ENCODE results near the gene DNM2. TPM values are rescaled to one million over a fixed set of nuclear protein-coding genes. Genes with fewer than 3 reads are reported as not detected.
A peak's percentile ranks its signal among the peaks of the same experiment; 100 is the strongest.

The DNM2 gene
- total and polyA plus RNA-seq, 2 of the 13 experiments (the other 11 are each of a cell fraction or from before 2014, with no cell fraction given), result 41.7 to 59.8 TPM

DNA sequence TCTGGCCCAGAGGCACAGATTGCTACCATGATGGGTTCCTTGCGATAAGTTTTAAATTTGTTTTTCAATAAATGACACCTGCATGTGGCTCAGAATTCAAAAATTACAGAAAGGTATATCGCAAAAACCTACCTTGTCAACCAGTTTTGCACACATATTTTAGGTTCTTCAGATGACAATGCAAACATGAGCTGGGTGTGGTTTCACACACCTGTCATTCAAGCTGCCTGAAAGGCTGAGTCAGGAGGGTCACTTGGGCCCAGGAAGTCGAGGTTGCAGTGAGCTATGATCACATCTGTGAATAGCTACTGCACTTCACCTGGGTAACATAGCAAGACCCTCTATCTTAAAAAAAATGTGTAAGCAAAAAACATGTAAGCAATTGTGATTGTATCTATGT, 56.1 kb downstream of the DNM2 start:
- intact Hi-C loops (cut with micrococcal nuclease; ENCODE audit: unreplicated experiment) (no loop called here), in situ Hi-C loops (cut with HindIII; ENCODE audit: extremely low pct_ligation_motif_present, low pct_unique_long_range_greater_than_20kb) (no loop called here)
- Histone ChIP-seq H2AFZ (ENCODE audit: low read length) (no peak overlapping the region), H3K79me2 (ENCODE audit: insufficient read depth, low read length) (no peaks in the 10 kb centered on the region), H4K20me1 (ENCODE audit: insufficient read depth, low read length) (no peaks in the 10 kb centered on the region; the same call in 1 of the 2 replicates), H3K4me1 (ENCODE audit: insufficient read depth, low read length) (peaks cover 21% of the 10 kb centered on the region), H3K27ac (ENCODE audit: extremely low read length, insufficient read depth, low read length) (no peak overlapping the region), H3K4me3 (replicated peaks in 1 of 3; ENCODE audit: insufficient read depth in 1 of 3, low read depth in 2 of 3, low read length in 3 of 3) (no peak overlapping the region), H3K9ac (ENCODE audit: insufficient read depth, low read depth, low read length) (no peak overlapping the region), H3K4me2 (ENCODE audit: low read depth, low read length) (no peak overlapping the region), H3K9me3 (ENCODE audit: low read length) (no peaks in the 10 kb centered on the region), H3K27me3 (ENCODE audit: control insufficient read depth in 1 of 2, insufficient read depth in 2 of 2, low read length in 2 of 2) (no peaks in the 10 kb centered on the region), H3K36me3 (replicated peaks in 1 of 2; ENCODE audit: control insufficient read depth in 1 of 2, insufficient read depth in 2 of 2, low read length in 2 of 2) (peaks cover 30 to 59% of the 10 kb centered on the region in 2 experiments)
- WGBS (ENCODE audit: low lambda C conversion rate), result 97% methylated on average over 3 of the region's 3 CpGs
- ChIA-PET CTCF (ENCODE audit: low intra/inter-chr PET ratio, low total read pairs) (no interaction called here), POLR2A (no interaction called here)
- no TSS peak for BruUV-seq (replicated peaks)
- FAIRE-seq (peak; percentile 32), DNase-seq (ENCODE audit: low spot score) (no peak), ATAC-seq (no peak)
- TF ChIP-seq SRF (IDR thresholded peaks at IDR 0.05; ENCODE audit: low read depth, low read length) (no peak), ZNF607 (CRISPR knock-in tag; IDR thresholded peaks at IDR 0.05; ENCODE audit: borderline replicate concordance) (no peak), SIN3A (IDR thresholded peaks at IDR 0.05; ENCODE audit: borderline replicate concordance, low read depth, low read length) (no peak), MXD4 (CRISPR knock-in tag; IDR thresholded peaks at IDR 0.05) (no peak), ZNF749 (CRISPR knock-in tag; IDR thresholded peaks at IDR 0.05; ENCODE audit: borderline replicate concordance) (no peak), ZNF282 (IDR thresholded peaks at IDR 0.05; ENCODE audit: partially characterized antibody) (no peak), ZNF17 (CRISPR knock-in tag; IDR thresholded peaks at IDR 0.05) (no peak), PPARG (CRISPR knock-in tag; conservative IDR thresholded peaks at IDR 0.05) (no peak), ZNF432 (CRISPR knock-in tag; IDR thresholded peaks at IDR 0.05; ENCODE audit: borderline replicate concordance) (no peak), ZEB1 (IDR thresholded peaks at IDR 0.05; ENCODE audit: insufficient replicate concordance, low read depth) (no peak), ZNF180 (CRISPR knock-in tag; IDR thresholded peaks at IDR 0.05; ENCODE audit: borderline replicate concordance, low read depth) (no peak), HOXA7 (CRISPR knock-in tag; IDR thresholded peaks at IDR 0.05) (no peak), HHEX (CRISPR knock-in tag; IDR thresholded peaks at IDR 0.05) (no peak), ZSCAN25 (CRISPR knock-in tag; IDR thresholded peaks at IDR 0.05) (no peak), ZNF547 (CRISPR knock-in tag; IDR thresholded peaks at IDR 0.05) (no peak), MAZ (IDR thresholded peaks at IDR 0.05; ENCODE audit: borderline replicate concordance, low read depth, low read length) (no peak), MAZ (CRISPR knock-in tag; IDR thresholded peaks at IDR 0.05; ENCODE audit: low read depth) (no peak), ELK4 (CRISPR knock-in tag; IDR thresholded peaks at IDR 0.05; ENCODE audit: borderline replicate concordance) (no peak), HES4 (CRISPR knock-in tag; IDR thresholded peaks at IDR 0.05; ENCODE audit: borderline replicate concordance) (no peak)
- TF ChIP-seq, protein P1, sequence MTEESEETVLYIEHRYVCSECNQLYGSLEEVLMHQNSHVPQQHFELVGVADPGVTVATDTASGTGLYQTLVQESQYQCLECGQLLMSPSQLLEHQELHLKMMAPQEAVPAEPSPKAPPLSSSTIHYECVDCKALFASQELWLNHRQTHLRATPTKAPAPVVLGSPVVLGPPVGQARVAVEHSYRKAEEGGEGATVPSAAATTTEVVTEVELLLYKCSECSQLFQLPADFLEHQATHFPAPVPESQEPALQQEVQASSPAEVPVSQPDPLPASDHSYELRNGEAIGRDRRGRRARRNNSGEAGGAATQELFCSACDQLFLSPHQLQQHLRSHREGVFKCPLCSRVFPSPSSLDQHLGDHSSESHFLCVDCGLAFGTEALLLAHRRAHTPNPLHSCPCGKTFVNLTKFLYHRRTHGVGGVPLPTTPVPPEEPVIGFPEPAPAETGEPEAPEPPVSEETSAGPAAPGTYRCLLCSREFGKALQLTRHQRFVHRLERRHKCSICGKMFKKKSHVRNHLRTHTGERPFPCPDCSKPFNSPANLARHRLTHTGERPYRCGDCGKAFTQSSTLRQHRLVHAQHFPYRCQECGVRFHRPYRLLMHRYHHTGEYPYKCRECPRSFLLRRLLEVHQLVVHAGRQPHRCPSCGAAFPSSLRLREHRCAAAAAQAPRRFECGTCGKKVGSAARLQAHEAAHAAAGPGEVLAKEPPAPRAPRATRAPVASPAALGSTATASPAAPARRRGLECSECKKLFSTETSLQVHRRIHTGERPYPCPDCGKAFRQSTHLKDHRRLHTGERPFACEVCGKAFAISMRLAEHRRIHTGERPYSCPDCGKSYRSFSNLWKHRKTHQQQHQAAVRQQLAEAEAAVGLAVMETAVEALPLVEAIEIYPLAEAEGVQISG (CRISPR knock-in tag; IDR thresholded peaks at IDR 0.05), result no peak

All from HepG2 (cell line).